Left hindlimb (tissue), 1 donor: ENCODE results near the gene TAPBPL.
A peak's percentile ranks its signal among the peaks of the same experiment; 100 is the strongest.
"Not testable (repeated sequence)": the region's sequence is repeated elsewhere in the genome, so short reads cannot be mapped to it uniquely, and the experiment has no call there.

Experiments used
- DNase-seq: peaks from one replicate; pipeline ENCODE4 v3.0.0-alpha.2; 2018

TAPBPL gene

GRCh38 chr12:6464531-6464930 is 12.7 kb downstream of the TAPBPL start:
- DNase-seq, result no peak

- peak; percentile 56 for DNase-seq
These were observed 13.8 kb downstream of the TAPBPL start for GRCh38 chr12:6465467-6466183.

DNA sequence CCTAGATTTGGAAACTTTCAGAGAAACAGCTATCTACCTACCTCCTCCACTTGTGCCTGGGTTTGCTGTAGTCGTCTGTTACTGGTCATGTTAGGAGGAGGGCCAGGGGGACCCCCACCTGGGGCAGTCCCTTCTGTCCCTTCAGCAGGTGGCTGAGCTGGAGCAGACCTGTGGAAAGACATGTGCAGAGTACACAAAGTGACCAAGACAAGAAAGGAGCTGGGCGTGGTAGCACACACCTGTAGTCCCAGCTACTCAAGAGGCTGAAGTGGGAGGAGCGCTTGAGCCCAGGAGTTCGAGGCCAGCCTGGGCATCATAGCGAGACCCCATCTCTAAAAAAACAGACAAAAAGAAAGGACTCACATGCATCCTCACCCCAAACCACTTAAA is 14.3 kb downstream of the TAPBPL start:
- DNase-seq, result no peak

DNA sequence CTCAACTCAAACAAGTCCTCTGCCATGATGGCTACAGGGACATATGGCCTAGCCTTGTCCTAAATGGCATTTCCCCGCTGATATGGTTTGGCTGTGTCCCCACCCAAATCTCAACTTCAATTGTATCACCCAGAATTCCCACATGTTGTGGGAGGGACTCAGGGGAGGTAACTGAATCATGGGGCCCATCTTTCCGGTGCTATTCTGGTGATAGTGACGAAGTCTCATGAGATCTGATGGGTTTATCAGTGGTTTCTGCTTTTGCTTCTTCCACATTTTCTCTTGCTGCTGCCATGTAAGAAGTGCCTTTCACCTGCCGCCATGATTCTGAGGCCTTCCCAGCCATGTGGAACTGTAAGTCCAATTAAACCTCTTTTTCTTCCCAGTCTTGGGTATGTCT is 14.9 kb downstream of the TAPBPL start:
- DNase-seq, result not testable (repeated sequence)

DNA sequence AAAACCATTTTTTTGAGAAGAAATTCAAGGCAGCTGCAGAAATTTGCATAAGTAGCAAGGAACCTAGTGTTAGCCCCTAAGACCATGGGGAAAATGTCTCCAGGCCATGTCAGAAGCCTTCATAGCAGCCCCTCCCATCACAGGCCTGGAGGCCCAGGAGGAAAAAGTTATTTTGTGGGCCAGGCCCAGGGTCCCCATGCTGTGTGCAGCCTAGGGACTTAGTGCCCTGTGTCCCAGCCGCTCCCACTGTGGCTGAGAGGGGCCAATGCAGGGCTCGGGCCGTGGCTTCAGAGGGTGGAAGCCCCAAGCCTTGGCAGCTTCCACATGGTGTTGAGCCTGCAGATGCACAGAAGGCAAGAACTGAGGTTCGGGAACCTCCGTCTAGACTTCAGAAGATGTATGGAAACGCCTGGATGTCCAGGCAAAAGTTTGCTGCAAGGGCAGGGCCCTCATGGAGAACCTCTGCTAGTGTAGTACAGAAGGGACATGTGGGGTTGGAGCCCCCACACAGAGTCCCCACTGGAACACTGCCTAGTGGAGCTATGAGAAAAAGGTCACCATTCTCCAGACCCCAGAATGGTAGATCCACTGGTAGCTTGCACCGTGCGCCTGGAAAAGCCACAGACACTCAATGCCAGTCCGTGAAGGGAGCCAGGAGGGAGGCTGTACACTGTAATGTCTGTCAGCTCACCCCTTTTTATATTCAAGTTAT is 15.9 kb downstream of the TAPBPL start:
- not testable (repeated sequence) for DNase-seq

DNA sequence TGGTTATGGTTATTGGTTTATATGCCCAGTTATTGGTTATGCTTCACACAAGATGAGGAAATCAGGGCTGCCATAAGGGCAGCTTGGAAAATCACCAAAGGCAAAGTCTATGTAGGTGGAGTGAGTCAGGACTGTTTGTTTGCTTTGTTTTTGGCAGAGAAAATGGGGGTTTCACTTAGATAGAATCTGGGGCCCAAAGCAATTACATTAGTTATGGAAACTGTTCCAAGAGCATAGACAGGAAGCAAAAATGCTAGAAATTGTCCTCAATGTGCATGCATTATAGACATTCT is 16.4 kb downstream of the TAPBPL start:
- DNase-seq, result no peak

DNA sequence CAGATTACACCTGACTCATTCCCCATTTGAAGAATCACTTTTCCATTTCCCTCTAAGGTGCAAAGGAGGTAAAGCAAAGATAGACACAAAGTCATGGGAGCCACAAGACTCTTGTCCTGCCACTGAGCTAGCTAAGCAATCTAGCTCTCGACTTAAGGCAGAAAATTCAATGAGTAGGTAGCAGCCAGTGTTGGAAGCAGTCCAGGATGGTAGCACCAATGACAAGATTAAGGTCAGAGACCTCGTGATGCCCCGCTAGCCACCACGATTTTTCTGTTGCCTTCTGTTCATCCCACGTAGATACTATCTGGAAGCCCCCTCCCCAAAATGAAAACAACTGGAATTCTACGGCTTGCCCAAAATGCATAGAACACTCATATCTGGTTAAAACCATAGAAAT is 17.2 kb downstream of the TAPBPL start:
- no peak for DNase-seq

DNA sequence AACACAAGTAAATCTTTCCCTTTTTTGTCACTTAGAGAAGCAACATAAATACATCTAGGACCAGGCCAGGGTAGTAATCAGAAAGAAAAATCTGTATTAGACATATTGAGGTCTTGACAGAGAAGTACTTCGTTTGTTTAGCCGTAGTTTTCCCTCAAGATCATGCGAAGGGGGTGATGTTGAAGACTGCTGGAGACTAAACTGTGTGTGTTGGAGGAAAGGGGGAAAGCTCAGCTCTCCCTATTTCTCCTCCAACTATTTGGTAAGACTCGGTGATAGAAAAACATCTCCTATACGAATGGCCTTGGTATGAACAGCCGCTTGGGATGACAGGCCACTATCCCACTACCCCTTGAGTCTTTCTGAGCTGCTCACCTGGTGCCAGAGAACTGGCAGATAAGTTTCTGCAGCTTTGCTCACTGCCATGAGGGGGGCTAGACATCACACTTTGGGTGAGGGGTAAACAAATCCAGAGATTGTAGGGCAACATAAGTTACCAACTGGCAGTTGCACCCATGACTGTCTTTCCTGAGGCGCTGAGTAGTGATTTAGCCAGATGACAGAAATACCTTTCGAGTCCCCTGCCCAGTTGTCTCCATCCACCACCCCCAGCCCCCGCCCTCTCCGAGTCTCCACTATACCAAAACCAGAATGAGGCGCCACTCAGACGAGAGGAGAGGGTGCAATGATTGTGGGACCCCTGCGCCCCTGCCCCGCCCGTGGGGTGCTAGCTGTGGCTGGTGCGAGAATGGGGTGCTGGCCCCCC is 17.9 kb downstream of the TAPBPL start:
- no peak for DNase-seq

GRCh38 chr12:6470375-6471163 is 18.7 kb downstream of the TAPBPL start, which contains the start of gene VAMP1:
Gene VAMP1 (minus strand): TSS chr12:6470677. CDS start chr12:6470531, 146 bp downstream.
- peak; percentile 99 for DNase-seq

- no peak for DNase-seq
These were observed 20.1 kb downstream of the TAPBPL start for GRCh38 chr12:6471989-6472360.

- no peak for DNase-seq
These were observed 20.6 kb downstream of the TAPBPL start for GRCh38 chr12:6472491-6472890.

- DNase-seq, result not testable (repeated sequence)
These were observed 23.6 kb downstream of the TAPBPL start for GRCh38 chr12:6475233-6475975.

DNA sequence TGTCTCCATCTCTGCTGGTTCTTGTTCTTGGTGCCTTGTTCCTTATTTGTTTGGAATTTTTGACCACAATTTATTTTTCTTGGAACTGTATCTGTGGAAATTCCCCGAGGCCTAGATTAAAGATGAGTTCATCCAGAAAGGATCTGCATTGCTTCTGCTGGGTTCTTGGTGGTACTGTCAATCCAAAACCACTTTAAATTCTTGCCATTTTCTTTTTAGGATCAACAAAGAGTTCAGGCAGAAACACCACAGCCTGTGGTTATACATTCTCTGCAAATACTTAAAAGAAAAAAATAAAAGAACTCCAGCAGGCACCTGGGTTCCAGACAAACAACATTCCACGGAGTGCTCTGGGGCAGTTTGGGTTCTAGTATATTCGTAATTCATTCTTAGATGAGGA is 24.6 kb downstream of the TAPBPL start:
- DNase-seq, result no peak

GRCh38 chr12:6477601-6478377 is 25.9 kb downstream of the TAPBPL start:
- DNase-seq, result not testable (repeated sequence)

DNA sequence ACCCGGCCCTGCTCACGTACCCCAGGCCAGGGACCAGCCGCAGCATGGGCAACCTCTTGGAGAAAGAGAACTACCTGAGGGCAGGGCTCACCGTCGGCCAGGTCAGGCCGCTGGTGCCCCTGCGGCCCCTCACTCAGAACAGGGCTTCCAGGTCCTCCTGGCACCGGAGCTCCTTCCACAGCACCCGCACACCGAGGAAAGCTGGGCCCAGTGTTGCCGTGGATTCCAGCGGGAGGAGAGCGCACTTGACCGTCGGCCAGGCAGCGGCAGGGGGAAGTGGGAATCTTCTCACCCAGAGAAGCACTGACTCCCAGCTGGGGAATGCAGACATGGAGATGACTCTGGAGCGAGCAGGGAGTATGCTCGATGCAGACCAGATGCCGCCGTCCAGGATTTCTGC is 26.6 kb downstream of the TAPBPL start:
- no peak for DNase-seq

GRCh38 chr12:6488240-6488639 is 36.4 kb downstream of the TAPBPL start:
- no peak for DNase-seq

DNA sequence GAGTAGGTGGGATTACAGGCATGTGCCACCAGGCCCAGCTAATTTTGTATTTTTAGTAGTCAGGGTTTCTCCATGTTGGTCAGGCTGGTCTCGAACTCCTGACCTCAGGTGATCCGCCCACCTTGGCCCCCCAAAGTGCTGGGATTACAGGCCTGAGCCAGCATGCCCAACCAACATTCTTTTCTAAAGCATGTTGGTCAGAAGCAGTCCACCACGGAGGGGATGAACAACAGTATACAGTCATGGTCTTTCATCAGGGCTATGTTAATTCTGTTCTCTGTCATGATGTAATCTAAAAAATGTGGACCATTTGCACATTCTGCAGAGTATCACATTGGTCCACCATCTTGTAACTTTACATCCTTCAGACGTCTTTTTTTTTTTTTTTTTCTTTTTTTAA is 37.6 kb downstream of the TAPBPL start:
- no peak for DNase-seq

GRCh38 chr12:6490673-6491072 is 38.8 kb downstream of the TAPBPL start:
- not testable (repeated sequence) for DNase-seq

GRCh38 chr12:6492838-6493496 is 41.1 kb downstream of the TAPBPL start, which contains the start of gene MRPL51:
Gene MRPL51 (minus strand): TSS chr12:6493262. CDS start chr12:6493136, 126 bp downstream.
- peak; percentile 96 for DNase-seq

DNA sequence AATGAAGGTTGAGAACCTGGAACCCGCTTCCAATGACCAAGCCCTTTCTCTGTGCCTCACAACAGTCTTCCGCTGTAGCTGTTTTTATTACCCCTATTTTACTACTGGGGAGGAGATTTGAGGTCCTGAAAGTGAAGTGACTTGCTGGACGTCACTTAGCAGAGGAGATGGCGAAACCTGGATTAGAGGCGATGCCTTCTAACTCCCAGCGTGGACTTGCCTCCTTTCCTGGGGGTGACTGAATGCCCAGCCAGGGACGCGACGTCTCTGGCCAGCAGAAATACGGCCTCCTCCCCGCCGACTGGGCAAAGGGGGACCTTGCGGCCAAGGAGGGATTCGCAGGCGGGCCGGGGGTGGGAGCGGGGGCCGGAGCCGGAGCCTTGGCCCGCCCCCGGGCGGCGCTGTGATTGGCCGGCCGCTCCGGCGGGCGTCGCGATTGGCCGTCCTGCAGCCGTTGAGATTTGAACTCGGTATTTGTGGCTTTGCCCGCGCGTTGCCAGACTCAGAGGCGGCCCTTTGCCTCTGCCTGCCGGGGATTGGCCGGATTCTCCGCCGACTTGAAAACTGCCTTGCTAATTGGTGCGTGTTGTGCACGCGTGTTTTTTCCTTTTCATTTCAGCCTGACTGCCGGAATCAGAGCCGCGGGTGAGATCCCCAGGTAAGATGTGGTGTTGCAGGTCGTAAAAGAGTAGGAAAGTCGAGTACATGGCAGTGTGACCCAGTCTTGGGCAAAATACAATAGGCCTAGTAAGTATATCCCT is 41.8 kb downstream of the TAPBPL start, which contains the start of gene NCAPD2:
TSS of gene NCAPD2 (plus strand) at position 606 of the 761 bp plus-strand sequence. CDS start 997 bp downstream, outside the sequence.
- DNase-seq, result peak; percentile 97
